GM12878 (cell line): Measurements from ENCODE around the gene XCR1. TPM values are rescaled to one million over a fixed set of nuclear protein-coding genes. Genes with fewer than 3 reads are reported as not detected.
"Not testable (repeated sequence)": the region's sequence is repeated elsewhere in the genome, so short reads cannot be mapped to it uniquely, and the experiment has no call there.

Experiments
- ATAC-seq: fragments of 200-7000 bp; cut with Tn5 transposase; 3 replicates; pipeline ENCODE4 v1.9.1; 2020; ENCODE audit warnings: mild to moderate bottlenecking, moderate library complexity
- BruUV-seq: library from RNA; stranded (reverse); fragments of 400-500 nt; replicated peaks from 2 replicates; lab custom pipeline; 2021; lab: Mats Ljungman, UMichigan
- CTCF ChIA-PET: fragments of 300-600 bp; sonication (Branson Sonifier 250); formaldehyde crosslinking; extraction: SDS; loops from one replicate; lab custom pipeline; 2021; ENCODE audit warnings: inconsistent platforms; lab: Yijun Ruan, JAX
- POLR2A ChIA-PET: fragments of 350-600 bp; formaldehyde crosslinking; extraction: SDS; loops from one replicate; lab custom pipeline; 2021; ENCODE audit warnings: inconsistent platforms; lab: Charles Lee
- RAD21 ChIA-PET: fragments of 300-600 bp; sonication (Branson Sonifier 250); formaldehyde crosslinking; loops from one replicate; lab custom pipeline; 2023; ENCODE audit warnings: antibody characterized with exemption; ENCODE audit not compliant: unreplicated experiment; lab: Charles Lee
- SMC1A ChIA-PET: fragments of 300-600 bp; sonication (Branson Sonifier 250); formaldehyde crosslinking; loops from one replicate; lab custom pipeline; 2023; ENCODE audit not compliant: unreplicated experiment, uncharacterized antibody; lab: Charles Lee
- DNase-seq: peaks from one replicate; pipeline ENCODE4 v3.0.0-alpha.2; 2011; ENCODE audit warnings: low read depth, low spot score
- FAIRE-seq: peaks from 3 replicates; lab custom pipeline; 2011; peaks lifted over from hg19 to GRCh38; lab: Jason Lieb, UNC
- H2AFZ ChIP-seq: 2 replicates; pipeline ENCODE4 v1.6.0; 2011; ENCODE audit warnings: low read depth, low read length, control low read depth; ENCODE audit not compliant: control insufficient read depth
- H3K27ac ChIP-seq: 2 replicates; pipeline ENCODE4 v1.5.1; 2011; ENCODE audit warnings: control low read depth; ENCODE audit not compliant: control insufficient read depth, insufficient read depth
- H3K27me3 ChIP-seq, 2 experiments: replicated peaks in 1 of 2; 2 replicates each; pipeline versions ENCODE4 v1.6.0 to v1.6.1; 2011; ENCODE audit warnings: low read length in 1 of 2; ENCODE audit not compliant: control insufficient read depth in 2 of 2, insufficient read depth in 2 of 2
- H3K36me3 ChIP-seq, 2 experiments: 2 replicates each; pipeline ENCODE4 v1.5.1; 2011; ENCODE audit warnings: low read length in 1 of 2; ENCODE audit not compliant: control insufficient read depth in 2 of 2, insufficient read depth in 2 of 2
- H3K4me1 ChIP-seq: 2 replicates; pipeline ENCODE4 v1.6.1; 2011; ENCODE audit warnings: mild to moderate bottlenecking, low read length, moderate library complexity, mixed read lengths; ENCODE audit not compliant: control insufficient read depth, insufficient read depth
- H3K4me2 ChIP-seq: 2 replicates; pipeline ENCODE4 v1.6.0; 2011; ENCODE audit warnings: control low read depth; ENCODE audit not compliant: control insufficient read depth, insufficient read depth
- H3K4me3 ChIP-seq: fragments of 200-600 bp; sonication (generic); 2 replicates; pipeline ENCODE4 v1.5.1; 2016
- H3K79me2 ChIP-seq: 2 replicates; pipeline ENCODE4 v1.6.0; 2011; ENCODE audit warnings: low read length; ENCODE audit not compliant: control insufficient read depth, insufficient read depth
- H3K9ac ChIP-seq: 2 replicates; pipeline ENCODE4 v1.8.0; 2011; ENCODE audit warnings: low read length, control low read depth, mixed read lengths; ENCODE audit not compliant: control insufficient read depth, insufficient read depth
- H3K9me3 ChIP-seq: replicated peaks from 3 replicates; pipeline ENCODE4 v1.5.1; 2011; ENCODE audit warnings: mild to moderate bottlenecking, low read length; ENCODE audit not compliant: control insufficient read depth, insufficient read depth
- H4K20me1 ChIP-seq: 2 replicates; pipeline ENCODE4 v1.6.0; 2011; ENCODE audit not compliant: control insufficient read depth, insufficient read depth
- FOS ChIP-seq: IDR thresholded peaks from 3 replicates; pipeline ENCODE4 v1.6.1; 2011; ENCODE audit warnings: borderline replicate concordance; ENCODE audit not compliant: insufficient read length; ENCODE audit errors: extremely low read depth
- WGBS: methylation state at CpG from one replicate; pipeline ENCODE4 v1.1.6; 2016; ENCODE audit warnings: low lambda C conversion rate; ENCODE audit not compliant: insufficient replicate concordance, insufficient coverage; ENCODE audit errors: missing lambda C conversion rate; 5-methylcytosine and 5-hydroxymethylcytosine counted together
- in situ Hi-C: fragments of 300-500 bp; cut with MboI; formaldehyde crosslinking; loops from 9 replicates; pipeline ENCODE4 v1.14.3; 2018; ENCODE audit warnings: mixed read lengths
- intact Hi-C: fragments of 100-400 bp; cut with micrococcal nuclease; formaldehyde crosslinking; loops from one replicate; pipeline ENCODE4 v1.14.2; 2022; ENCODE audit not compliant: unreplicated experiment
- polyA plus RNA-seq, 11 experiments: library from polyadenylated mRNA; depleted of rRNA in 4 of 11; unstranded in 6 of 11; stranded (reverse) in 5 of 11; fragments of >200 nt; fragmentation: Nextera tagmentation in 4 of 11; fragmentation: Illumina TruSeq in 1 of 11; extraction: Ambion mirVana in 4 of 11; extraction: Trizol in 1 of 11; gene quantifications; 1 replicate in 1 of 11; 2 replicates in 10 of 11; pipeline versions ENCODE4 v1.2.1 to v1.2.3, GENCODE V29; 2011 to 2016; ENCODE audit warnings: inconsistent platforms in 2 of 11, missing spikeins in 2 of 11, low read depth in 1 of 11
- total RNA-seq, 4 experiments: library from RNA; depleted of rRNA in 3 of 4; stranded (reverse); fragments of >200 nt in 3 of 4; fragmentation: Illumina TruSeq in 1 of 4; extraction: Trizol in 1 of 4; gene quantifications; 2 replicates each; pipeline versions ENCODE4 v1.2.1 to v1.2.3, GENCODE V29; 2013 to 2021

XCR1 gene
- total and polyA plus RNA-seq, 10 of the 15 experiments (the other 5 are each of a cell fraction or from before 2014, with no cell fraction given), result 0.02 to 0.29 (median 0.13) TPM; not detected in 2

DNA sequence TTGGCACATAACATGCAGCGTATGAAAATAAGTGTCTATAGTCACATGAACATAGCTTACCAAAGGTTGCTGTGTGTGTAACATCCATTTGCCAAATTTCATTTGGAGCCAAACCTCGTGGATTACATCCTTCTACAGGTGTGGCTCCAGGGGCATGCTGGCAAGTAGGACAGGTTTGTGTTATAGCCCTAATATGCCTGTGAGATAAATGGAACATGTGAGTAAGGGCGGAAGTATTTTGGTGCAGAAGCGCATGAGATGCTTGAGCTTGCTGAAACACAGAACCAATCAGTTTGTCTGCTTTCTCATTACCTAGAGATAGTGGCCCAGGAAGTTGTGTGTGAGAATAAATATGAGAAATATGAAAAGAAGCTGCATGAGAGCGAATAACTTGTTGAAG is 21.8 kb upstream of the XCR1 start:
- intact Hi-C loops (no loop called here), in situ Hi-C loops (no loop called here)
- ATAC-seq, result no peak
- no peaks in the 10 kb centered on the region for H3K4me1 ChIP-seq
- ChIA-PET RAD21 (interaction anchor here (1.1 kb wide), 1 partner anchor 27 kb away, joined by 3 read pairs; no protein-coding TSS in a partner anchor), POLR2A (no interaction called here), SMC1A (interaction anchor here (0.7 to 1.4 kb wide), 4 partner anchors 9 to 24 kb away, joined by 3 read pairs; no protein-coding TSS in a partner anchor), CTCF (interaction anchor here (1.2 to 4.2 kb wide), 2 partner anchors 29 to 110 kb away, joined by 6 to 25 read pairs; no protein-coding TSS in a partner anchor)
- no peak overlapping the region for H3K27ac ChIP-seq
- no peak for DNase-seq
- no peaks in the 10 kb centered on the region for H3K27me3 ChIP-seq
- no peak for FAIRE-seq
- 52% methylated on average over 5 of the region's 5 CpGs for WGBS
- H4K20me1 ChIP-seq, result no peaks in the 10 kb centered on the region
- H3K36me3 ChIP-seq, result no peaks in the 10 kb centered on the region
- no peak for TF ChIP-seq FOS
- H3K4me3 ChIP-seq, result no peak overlapping the region
- no peak overlapping the region for H3K4me2 ChIP-seq
- BruUV-seq, result no TSS peak
- H3K9me3 ChIP-seq, result no peaks in the 10 kb centered on the region
- H2AFZ ChIP-seq, result no peak overlapping the region
- no peaks in the 10 kb centered on the region for H3K79me2 ChIP-seq
- no peak overlapping the region for H3K9ac ChIP-seq

DNA sequence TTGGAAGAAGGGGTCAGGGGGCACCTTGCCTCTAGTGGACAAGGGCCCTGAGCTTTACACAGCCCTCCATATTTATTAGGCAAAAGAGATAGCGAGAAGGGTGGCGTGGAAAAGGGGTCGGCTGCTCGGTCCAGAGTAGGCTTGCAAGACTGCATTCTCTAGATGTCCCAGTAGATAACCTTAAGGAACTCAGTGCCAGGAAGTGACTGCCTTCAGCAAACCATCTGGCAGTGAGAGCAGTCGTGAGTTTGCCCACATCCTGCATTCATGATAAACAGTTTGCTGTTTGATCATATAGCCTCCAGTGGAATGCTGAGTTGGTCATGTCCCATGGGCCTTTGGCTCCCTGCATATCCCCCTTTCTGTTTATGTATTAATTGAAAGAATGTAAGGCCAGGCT is 18.9 kb upstream of the XCR1 start:
- intact Hi-C loops, H2AFZ ChIP-seq, H3K9me3 ChIP-seq, BruUV-seq, H3K4me3 ChIP-seq, RAD21 ChIA-PET, H3K36me3 ChIP-seq, POLR2A ChIA-PET, H3K79me2 ChIP-seq, H3K4me1 ChIP-seq, in situ Hi-C loops, H4K20me1 ChIP-seq, FAIRE-seq, DNase-seq, ATAC-seq, H3K27me3 ChIP-seq, H3K27ac ChIP-seq, H3K4me2 ChIP-seq, H3K9ac ChIP-seq: not testable (repeated sequence)
- CTCF ChIA-PET, result interaction anchor here (0.8 kb wide), 1 partner anchor 33 kb away, joined by 4 read pairs; no protein-coding TSS in a partner anchor
- 53% methylated on average over 5 of the region's 5 CpGs for WGBS
- SMC1A ChIA-PET, result interaction anchor here (0.7 kb wide), 1 partner anchor 88 kb away, joined by 4 read pairs; no protein-coding TSS in a partner anchor
